Mesenchymal stem cell (in vitro differentiated cells and primary cell): ENCODE results near the gene ACY1.
A peak's percentile ranks its signal among the peaks of the same experiment; 100 is the strongest.

ENCODE experiments used
- DNase-seq: peaks from one replicate; pipeline ENCODE4 v3.0.0-alpha.2; 2013
- H2AFZ ChIP-seq: one replicate; pipeline ENCODE4 v1.6.1; 2013; ENCODE audit warnings: low read depth, mild to moderate bottlenecking, control low read depth, inconsistent platforms, low read length, moderate library complexity
- H2AK5ac ChIP-seq: 2 replicates; pipeline ENCODE4 v1.6.1; 2013; ENCODE audit warnings: low read length, moderate library complexity, mild to moderate bottlenecking, inconsistent platforms; ENCODE audit not compliant: severe bottlenecking
- H2BK120ac ChIP-seq: one replicate; pipeline ENCODE4 v1.6.1; 2013; ENCODE audit warnings: low read depth, mild to moderate bottlenecking, inconsistent platforms, low read length, moderate library complexity
- H2BK12ac ChIP-seq, 2 experiments: one replicate each; pipeline ENCODE4 v1.6.1; 2013; ENCODE audit warnings: inconsistent platforms in 2 of 2, low read length in 2 of 2, mild to moderate bottlenecking in 2 of 2, moderate library complexity in 2 of 2, control low read depth in 1 of 2
- H2BK15ac ChIP-seq: one replicate; pipeline ENCODE4 v1.6.1; 2013; ENCODE audit warnings: mild to moderate bottlenecking, low read depth, inconsistent platforms; ENCODE audit not compliant: poor library complexity, severe bottlenecking
- H2BK5ac ChIP-seq: 2 replicates; pipeline ENCODE4 v1.6.1; 2013; ENCODE audit warnings: low read depth, mild to moderate bottlenecking, low read length, control low read depth, inconsistent platforms; ENCODE audit not compliant: poor library complexity, severe bottlenecking
- H3K14ac ChIP-seq, 2 experiments: one replicate each; pipeline ENCODE4 v1.6.1; 2013; ENCODE audit warnings: inconsistent platforms in 2 of 2, low read length in 2 of 2, control low read depth in 1 of 2, mild to moderate bottlenecking in 1 of 2, moderate library complexity in 1 of 2
- H3K18ac ChIP-seq, 2 experiments: one replicate each; pipeline ENCODE4 v1.6.1; 2013; ENCODE audit warnings: inconsistent platforms in 2 of 2, low read length in 2 of 2, control low read depth in 1 of 2, low read depth in 1 of 2, mild to moderate bottlenecking in 1 of 2
- H3K23ac ChIP-seq, 2 experiments: one replicate each; pipeline ENCODE4 v1.6.1; 2013; ENCODE audit warnings: inconsistent platforms in 2 of 2, low read length in 2 of 2, mild to moderate bottlenecking in 2 of 2, moderate library complexity in 2 of 2, control low read depth in 1 of 2
- H3K27ac ChIP-seq: 2 replicates; pipeline ENCODE4 v1.5.1; 2013; ENCODE audit warnings: mild to moderate bottlenecking, moderate library complexity, low read length, control low read depth, inconsistent platforms; ENCODE audit not compliant: poor library complexity, severe bottlenecking
- H3K27me3 ChIP-seq, 2 experiments: 2 replicates each; pipeline versions ENCODE4 v1.6.1 to v1.7.0; 2013; ENCODE audit warnings: low read length in 2 of 2, mild to moderate bottlenecking in 2 of 2, moderate library complexity in 2 of 2, control low read depth in 1 of 2, inconsistent platforms in 1 of 2; ENCODE audit not compliant: control insufficient read depth in 1 of 2, insufficient read depth in 1 of 2
- H3K36me3 ChIP-seq, 2 experiments: 2 replicates each; pipeline versions ENCODE4 v1.6.1 to v1.7.0; 2013; ENCODE audit warnings: low read length in 2 of 2, control low read depth in 1 of 2, inconsistent platforms in 1 of 2, low read depth in 1 of 2, mild to moderate bottlenecking in 1 of 2; ENCODE audit not compliant: insufficient read depth in 2 of 2, control insufficient read depth in 1 of 2
- H3K4ac ChIP-seq, 2 experiments: one replicate each; pipeline ENCODE4 v1.6.1; 2013; ENCODE audit warnings: inconsistent platforms in 2 of 2, low read length in 2 of 2, mild to moderate bottlenecking in 2 of 2, moderate library complexity in 2 of 2, control low read depth in 1 of 2, low read depth in 1 of 2
- H3K4me1 ChIP-seq: 2 replicates; pipeline ENCODE4 v1.6.1; 2013; ENCODE audit warnings: low read depth, low read length, control low read depth; ENCODE audit not compliant: control insufficient read depth, insufficient read depth
- H3K4me2 ChIP-seq: 2 replicates; pipeline ENCODE4 v1.6.1; 2013; ENCODE audit warnings: low read length, mild to moderate bottlenecking, inconsistent platforms; ENCODE audit not compliant: poor library complexity, severe bottlenecking
- H3K4me3 ChIP-seq, 2 experiments: 2 replicates each; pipeline versions ENCODE4 v1.5.1 to v1.7.0; 2013; ENCODE audit warnings: low read length in 2 of 2, mild to moderate bottlenecking in 2 of 2, control low read depth in 1 of 2, low read depth in 1 of 2; ENCODE audit not compliant: insufficient read depth in 1 of 2
- H3K79me1 ChIP-seq: replicated peaks from 2 replicates; pipeline ENCODE4 v1.6.1; 2013; ENCODE audit warnings: mild to moderate bottlenecking, control low read depth, low read length, inconsistent platforms; ENCODE audit not compliant: poor library complexity, severe bottlenecking
- H3K9ac ChIP-seq: 2 replicates; pipeline ENCODE4 v1.7.0; 2013; ENCODE audit warnings: mild to moderate bottlenecking, low read length, moderate library complexity
- H3K9me3 ChIP-seq: 2 replicates; pipeline ENCODE4 v1.7.0; 2013; ENCODE audit warnings: mild to moderate bottlenecking, low read length; ENCODE audit not compliant: control insufficient read depth
- H4K8ac ChIP-seq: one replicate; pipeline ENCODE4 v1.6.1; 2013; ENCODE audit warnings: inconsistent platforms, mild to moderate bottlenecking, low read length, moderate library complexity
- H4K91ac ChIP-seq: one replicate; pipeline ENCODE4 v1.6.1; 2013; ENCODE audit warnings: mild to moderate bottlenecking, low read length, inconsistent platforms
- WGBS: methylation state at CpG from one replicate; pipeline ENCODE4 v1.1.7; 2013; ENCODE audit warnings: mixed read lengths; 5-methylcytosine and 5-hydroxymethylcytosine counted together

Gene ACY1

DNA sequence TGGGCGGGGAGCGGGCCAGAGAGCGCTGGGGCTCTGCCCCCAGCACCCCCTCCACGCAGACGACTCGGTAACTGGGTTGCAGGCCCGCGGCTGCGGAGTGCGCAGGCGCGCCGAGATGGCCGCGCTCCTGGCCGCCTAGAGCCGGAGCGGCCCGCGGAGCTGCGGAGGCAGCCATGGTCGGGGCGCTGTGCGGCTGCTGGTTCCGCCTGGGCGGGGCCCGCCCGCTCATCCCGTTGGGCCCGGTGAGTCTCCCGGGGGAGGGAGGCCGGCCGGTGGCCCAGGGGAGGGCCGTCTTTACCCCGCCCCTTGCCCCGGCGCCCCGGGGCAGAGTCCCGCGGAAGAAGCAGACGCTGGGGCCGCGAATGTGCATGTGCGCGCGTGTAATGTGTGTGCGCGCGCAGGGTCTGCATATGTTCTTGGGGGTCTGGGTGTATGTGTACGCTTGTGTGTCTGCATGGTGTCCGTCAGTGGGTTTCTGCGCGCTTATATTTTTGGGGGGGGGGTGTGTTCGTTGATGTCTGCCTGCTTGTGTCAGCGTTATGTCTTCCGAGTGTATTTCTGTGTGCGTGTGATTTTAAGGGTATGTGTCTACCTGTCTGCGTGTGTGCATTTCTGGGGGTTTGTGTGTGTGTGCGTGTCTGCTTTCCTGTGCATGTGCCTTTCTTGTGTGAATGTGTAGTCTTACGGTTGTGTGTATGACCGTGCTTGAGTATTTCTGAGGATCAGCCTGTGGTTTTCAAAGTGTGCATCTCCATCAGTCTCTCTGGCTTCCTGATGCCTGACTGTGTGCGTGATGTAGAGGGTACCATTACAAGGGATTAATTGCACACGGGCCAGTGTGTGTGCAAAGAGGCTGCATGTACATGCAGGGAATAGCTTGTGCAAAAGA is 8.1 kb upstream of the ACY1 start, which contains the start of gene ABHD14A:
ABHD14A (plus strand) TSS at position 102 of the 889 bp plus-strand sequence; CDS start at position 174, 72 bp downstream.
- Histone ChIP-seq H2BK12ac (peak within 1 kb of the TSS; percentile 72 to 94), H3K9me3 (no peaks in the 10 kb centered on the region), H3K4ac (peak within 1 kb of the TSS; percentile 75 to 97), H2AK5ac (peak within 1 kb of the TSS; percentile 31), H3K4me1 (peaks cover 31% of the 10 kb centered on the region), H3K27ac (peak within 1 kb of the TSS; percentile 51), H3K36me3 (peaks cover 11 to 13% of the 10 kb centered on the region in 2 experiments), H3K9ac (peak within 1 kb of the TSS; percentile 97), H2BK15ac (peak within 1 kb of the TSS; percentile 83), H3K4me3 (peak within 1 kb of the TSS; percentile 71 to 97), H4K8ac (peak within 1 kb of the TSS; percentile 99), H3K23ac (peak within 1 kb of the TSS in 1 of 2 experiments; percentile 51), H2BK120ac (peak within 1 kb of the TSS; percentile 85), H3K79me1 (peaks cover 11% of the 10 kb centered on the region), H2BK5ac (no peak within 1 kb of the TSS), H3K18ac (peak within 1 kb of the TSS; percentile 15 to 81), H4K91ac (peak within 1 kb of the TSS; percentile 98), H2AFZ (peak within 1 kb of the TSS; percentile 60), H3K27me3 (no peaks in the 10 kb centered on the region), H3K4me2 (peak within 1 kb of the TSS; percentile 95), H3K14ac (peak within 1 kb of the TSS in 1 of 2 experiments; percentile 90)
- 6% methylated on average over 63 of the region's 63 CpGs for WGBS
- DNase-seq = peak; percentile 69

DNA sequence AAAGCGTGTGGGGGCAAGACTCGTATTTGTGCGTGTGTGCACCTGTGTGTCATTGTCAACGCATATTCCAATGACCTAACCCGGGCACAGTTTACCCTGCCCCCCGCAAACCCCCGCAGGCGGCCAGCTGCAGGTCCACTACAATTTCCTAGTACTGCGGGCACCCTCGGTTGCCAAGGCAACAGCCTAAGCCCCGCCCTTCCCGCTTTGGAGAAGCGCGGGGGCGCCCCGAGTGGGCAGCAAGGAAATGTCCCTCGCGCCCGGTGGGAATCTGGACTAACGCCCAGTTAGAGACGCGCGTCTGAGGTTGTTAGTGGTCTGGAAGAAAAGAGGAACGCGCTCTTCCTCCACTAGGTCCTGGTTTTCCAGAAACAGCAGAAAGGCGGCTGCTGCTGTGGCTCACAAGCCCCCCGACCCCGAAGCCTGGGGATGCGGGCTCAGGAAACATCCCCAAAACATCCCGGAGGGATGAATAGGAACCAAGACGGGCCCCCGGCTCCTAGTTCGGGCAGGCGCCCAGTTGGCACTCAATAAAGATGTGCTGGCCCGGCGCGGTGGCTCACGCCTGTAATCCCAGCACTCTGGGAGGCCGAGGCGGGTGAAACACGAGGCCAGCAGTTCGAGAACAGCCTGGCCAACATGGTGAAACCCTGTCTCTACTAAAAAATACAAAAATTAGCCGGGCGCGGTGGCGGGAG is 7.3 kb upstream of the ACY1 start:
- peaks cover 29% of the 10 kb centered on the region for H3K4me1 ChIP-seq
- no peak overlapping the region for H2BK120ac ChIP-seq
- H4K91ac ChIP-seq = no peak overlapping the region
- H3K4me3 ChIP-seq = peak overlapping the region in 1 of 2 experiments; percentile 97
- no peak overlapping the region for H2BK15ac ChIP-seq
- no peak overlapping the region for H3K27ac ChIP-seq
- H2BK5ac ChIP-seq = no peak overlapping the region
- no peak overlapping the region for H2BK12ac ChIP-seq
- no peaks in the 10 kb centered on the region for H3K9me3 ChIP-seq
- no peak overlapping the region for H2AFZ ChIP-seq
- peaks cover 7 to 16% of the 10 kb centered on the region in 2 experiments for H3K36me3 ChIP-seq
- no peak overlapping the region for H3K14ac ChIP-seq
- peak overlapping the region; percentile 95 for H3K4me2 ChIP-seq
- WGBS = 51% methylated on average over 46 of the region's 46 CpGs
- no peak overlapping the region for H4K8ac ChIP-seq
- peak overlapping the region in 1 of 2 experiments; percentile 43 for H3K23ac ChIP-seq
- H3K79me1 ChIP-seq = peaks cover 19% of the 10 kb centered on the region
- no peak overlapping the region for H3K18ac ChIP-seq
- H3K27me3 ChIP-seq = no peaks in the 10 kb centered on the region
- H2AK5ac ChIP-seq = no peak overlapping the region
- H3K4ac ChIP-seq = no peak overlapping the region
- H3K9ac ChIP-seq = peak overlapping the region; percentile 97
- DNase-seq = peak; percentile 72

DNA sequence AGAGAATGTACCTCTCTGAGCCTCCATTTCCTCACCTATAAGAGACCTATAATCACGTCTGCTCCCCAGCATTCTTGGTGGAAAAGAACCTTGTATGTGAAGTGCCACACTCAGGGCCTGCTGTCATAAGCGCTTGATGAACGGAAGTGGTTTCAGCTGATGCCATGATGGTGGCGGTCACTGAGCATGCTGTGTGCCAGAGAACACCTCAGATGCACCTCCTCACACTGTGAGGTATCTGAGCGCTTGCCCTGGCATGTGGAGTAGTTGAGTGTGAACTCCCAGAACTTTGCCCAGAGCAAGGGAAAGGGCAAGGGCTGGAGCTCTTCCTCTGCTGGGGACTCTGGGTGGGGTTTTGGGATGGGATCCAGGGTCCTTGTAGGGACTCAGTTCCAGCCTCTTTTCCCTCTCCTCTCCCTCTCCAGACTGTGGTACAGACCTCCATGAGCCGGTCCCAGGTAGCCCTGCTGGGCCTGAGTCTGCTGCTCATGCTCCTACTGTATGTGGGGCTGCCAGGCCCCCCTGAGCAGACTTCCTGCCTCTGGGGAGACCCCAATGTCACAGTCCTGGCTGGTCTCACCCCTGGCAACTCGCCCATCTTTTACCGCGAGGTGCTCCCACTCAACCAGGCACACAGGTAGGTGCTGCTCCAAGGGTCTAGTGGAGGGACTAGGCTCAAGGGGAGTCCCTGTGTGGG is 5.7 kb upstream of the ACY1 start:
- no peak overlapping the region for H3K4me3 ChIP-seq
- H3K14ac ChIP-seq = no peak overlapping the region
- no peak overlapping the region for H3K4ac ChIP-seq
- H2BK5ac ChIP-seq = no peak overlapping the region
- H4K91ac ChIP-seq = no peak overlapping the region
- no peak overlapping the region for H3K4me2 ChIP-seq
- no peaks in the 10 kb centered on the region for H3K27me3 ChIP-seq
- H2AK5ac ChIP-seq = no peak overlapping the region
- H3K23ac ChIP-seq = no peak overlapping the region
- peaks cover 27% of the 10 kb centered on the region for H3K4me1 ChIP-seq
- H2BK120ac ChIP-seq = no peak overlapping the region
- H2BK15ac ChIP-seq = no peak overlapping the region
- H2AFZ ChIP-seq = no peak overlapping the region
- no peak overlapping the region for H3K9ac ChIP-seq
- peaks cover 19% of the 10 kb centered on the region for H3K79me1 ChIP-seq
- 96% methylated on average over 8 of the region's 9 CpGs for WGBS
- peaks cover 0 to 12% of the 10 kb centered on the region in 2 experiments for H3K36me3 ChIP-seq
- no peak overlapping the region for H3K27ac ChIP-seq
- H3K9me3 ChIP-seq = no peaks in the 10 kb centered on the region
- H3K18ac ChIP-seq = no peak overlapping the region
- H4K8ac ChIP-seq = no peak overlapping the region
- H2BK12ac ChIP-seq = no peak overlapping the region
- DNase-seq = no peak
